Fibroblast of skin of right quadriceps (primary cell): Measurements from ENCODE around the gene EHBP1.
"Not testable (repeated sequence)": the region's sequence is repeated elsewhere in the genome, so short reads cannot be mapped to it uniquely, and the experiment has no call there.

Experiments
- DNase-seq: peaks from one replicate; pipeline ENCODE4 v3.0.0-alpha.2; 2013

The EHBP1 gene

DNA sequence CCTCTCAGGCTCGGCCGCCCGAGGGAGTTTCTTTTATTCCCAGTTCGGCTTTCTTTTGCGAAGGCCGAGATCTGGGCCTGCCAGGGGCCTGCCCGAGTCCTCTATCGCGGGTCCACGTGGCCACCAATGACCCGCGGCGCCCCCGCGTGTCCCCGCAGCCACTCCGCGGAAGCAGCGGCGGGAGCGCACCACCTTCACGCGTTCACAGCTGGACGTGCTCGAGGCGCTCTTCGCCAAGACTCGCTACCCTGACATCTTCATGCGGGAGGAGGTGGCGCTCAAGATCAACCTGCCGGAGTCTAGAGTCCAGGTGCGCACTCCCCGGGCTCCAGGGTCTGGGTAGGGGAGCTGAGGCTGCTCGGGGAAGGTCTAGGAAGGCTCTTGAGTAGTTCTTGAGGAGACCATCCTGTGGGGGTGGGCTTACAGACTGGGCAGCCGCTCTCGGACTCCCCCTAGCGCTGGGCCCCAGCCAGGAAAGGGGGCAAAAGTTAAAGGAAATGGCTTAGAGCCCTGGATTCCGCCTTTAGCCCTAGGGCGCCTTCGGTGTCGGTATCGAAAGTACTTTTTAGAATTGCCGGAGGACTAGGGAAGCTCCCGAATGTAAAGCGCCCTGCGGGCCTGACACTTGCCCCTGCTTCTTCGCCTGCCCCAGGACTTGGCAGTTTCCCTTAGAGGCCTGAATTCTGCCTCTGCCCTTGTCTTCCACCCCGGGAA is 348.5 kb downstream of the EHBP1 start:
- no peak for DNase-seq

- no peak for DNase-seq
These were observed 349.3 kb downstream of the EHBP1 start for GRCh38 chr2:63054841-63055225.

DNA sequence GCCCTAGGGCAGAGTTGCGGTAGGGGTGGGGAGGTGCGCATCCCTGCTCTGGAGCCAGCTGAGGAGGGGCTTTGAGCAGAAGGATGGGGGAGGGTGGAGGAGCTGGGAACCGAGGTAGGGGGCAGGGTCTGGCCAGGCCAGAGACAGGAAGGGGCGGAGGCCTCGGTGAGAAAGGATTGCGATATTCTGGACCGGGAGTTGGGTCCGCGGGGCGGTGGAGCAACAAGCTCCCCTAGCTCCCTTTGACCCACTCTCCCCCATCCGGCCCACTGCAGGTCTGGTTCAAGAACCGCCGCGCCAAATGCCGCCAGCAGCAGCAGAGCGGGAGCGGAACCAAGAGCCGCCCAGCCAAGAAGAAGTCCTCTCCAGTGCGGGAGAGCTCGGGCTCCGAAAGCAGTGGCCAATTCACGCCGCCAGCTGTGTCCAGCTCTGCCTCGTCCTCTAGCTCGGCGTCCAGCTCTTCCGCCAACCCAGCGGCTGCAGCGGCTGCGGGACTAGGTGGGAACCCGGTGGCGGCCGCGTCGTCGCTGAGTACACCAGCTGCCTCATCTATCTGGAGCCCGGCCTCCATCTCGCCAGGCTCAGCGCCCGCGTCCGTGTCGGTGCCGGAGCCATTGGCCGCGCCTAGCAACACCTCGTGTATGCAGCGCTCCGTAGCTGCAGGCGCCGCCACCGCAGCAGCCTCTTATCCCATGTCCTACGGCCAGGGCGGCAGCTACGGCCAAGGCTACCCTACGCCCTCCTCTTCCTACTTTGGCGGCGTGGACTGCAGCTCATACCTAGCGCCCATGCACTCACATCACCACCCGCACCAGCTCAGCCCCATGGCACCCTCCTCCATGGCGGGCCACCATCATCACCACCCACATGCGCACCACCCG is 350.0 kb downstream of the EHBP1 start:
- no peak for DNase-seq

GRCh38 chr2:63056107-63057050 is 350.9 kb downstream of the EHBP1 start:
- DNase-seq: no peak

GRCh38 chr2:63057249-63058143 is 352.0 kb downstream of the EHBP1 start:
- DNase-seq: no peak

DNA sequence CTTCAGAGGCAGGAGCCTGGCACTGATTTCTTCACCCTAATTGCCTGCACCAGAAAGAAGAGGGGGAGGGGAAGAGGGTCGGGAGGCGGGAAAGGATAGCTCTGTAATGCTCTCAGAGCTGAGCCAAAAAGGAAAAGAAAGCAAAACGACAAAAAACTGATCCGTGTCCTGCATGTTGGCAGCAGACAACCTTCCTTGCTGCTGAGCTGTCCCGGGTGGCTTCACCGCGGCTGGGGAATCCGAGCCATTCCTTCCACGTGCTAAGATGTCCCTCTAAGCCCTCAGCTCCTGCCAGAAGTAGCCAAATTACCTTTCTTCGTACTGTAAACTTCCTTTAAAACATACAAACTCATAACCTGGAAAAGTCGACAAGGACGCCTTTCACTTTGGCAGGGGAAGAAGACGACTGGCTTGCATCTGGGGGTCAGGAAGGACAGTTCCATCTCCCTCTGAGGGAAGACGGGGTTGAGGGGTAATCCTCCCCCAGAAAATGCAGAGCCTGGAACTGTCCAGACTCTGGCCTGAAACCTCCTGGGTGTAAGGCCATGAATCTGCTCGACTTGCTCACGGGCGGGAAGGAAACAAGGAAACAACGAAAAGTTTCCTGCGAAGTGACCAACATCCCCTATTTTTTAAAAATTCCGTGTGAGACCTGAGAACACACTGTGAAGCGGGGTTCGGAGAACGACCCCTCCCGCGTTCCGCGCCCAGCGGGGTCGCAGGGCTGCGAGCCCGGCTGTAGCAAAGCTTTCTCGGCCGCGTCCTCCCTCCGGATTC is 352.8 kb downstream of the EHBP1 start:
- no peak for DNase-seq

- no peak for DNase-seq
These were observed 353.6 kb downstream of the EHBP1 start for GRCh38 chr2:63058921-63059792.

- DNase-seq: no peak
These were observed 354.4 kb downstream of the EHBP1 start for GRCh38 chr2:63059793-63060471.

GRCh38 chr2:63060472-63060991 is 355.0 kb downstream of the EHBP1 start:
- no peak for DNase-seq

DNA sequence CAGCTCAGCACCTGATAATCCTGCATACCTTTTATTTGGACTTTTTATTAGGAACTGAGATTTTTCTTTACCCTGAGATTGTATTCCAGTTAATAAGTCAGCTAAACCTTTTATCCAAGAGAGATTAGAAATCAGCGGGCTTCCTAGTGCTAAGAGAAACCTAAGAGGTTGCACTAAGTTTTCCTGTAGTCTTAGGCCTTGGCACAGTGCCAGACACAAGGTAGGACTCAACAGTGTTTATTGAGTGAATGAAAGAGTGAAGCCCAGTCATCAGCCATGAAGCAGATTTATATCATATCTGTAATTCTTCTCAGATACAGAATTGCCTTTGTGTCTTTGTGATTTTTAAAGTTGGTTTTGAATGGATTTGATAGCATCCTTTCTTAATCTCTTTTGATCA is 358.7 kb downstream of the EHBP1 start:
- no peak for DNase-seq

DNA sequence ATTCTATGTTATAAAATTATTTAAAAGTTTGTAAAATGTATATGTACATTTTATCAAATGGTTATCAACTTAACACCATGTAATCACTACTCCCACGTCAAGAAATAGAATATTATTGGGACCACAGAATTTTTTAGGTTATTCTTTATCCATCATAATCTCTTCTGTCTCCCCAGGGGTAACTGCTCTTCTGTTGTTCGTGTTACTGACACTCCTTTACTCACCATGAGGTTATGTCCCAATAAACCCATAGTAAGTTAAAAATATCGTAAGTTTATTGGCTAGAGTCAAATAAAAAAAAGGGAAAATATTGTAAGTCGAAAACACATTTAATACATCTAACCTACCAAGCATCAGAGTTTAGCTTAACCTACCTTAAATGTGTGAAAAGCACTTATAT is 359.1 kb downstream of the EHBP1 start:
- no peak for DNase-seq

DNA sequence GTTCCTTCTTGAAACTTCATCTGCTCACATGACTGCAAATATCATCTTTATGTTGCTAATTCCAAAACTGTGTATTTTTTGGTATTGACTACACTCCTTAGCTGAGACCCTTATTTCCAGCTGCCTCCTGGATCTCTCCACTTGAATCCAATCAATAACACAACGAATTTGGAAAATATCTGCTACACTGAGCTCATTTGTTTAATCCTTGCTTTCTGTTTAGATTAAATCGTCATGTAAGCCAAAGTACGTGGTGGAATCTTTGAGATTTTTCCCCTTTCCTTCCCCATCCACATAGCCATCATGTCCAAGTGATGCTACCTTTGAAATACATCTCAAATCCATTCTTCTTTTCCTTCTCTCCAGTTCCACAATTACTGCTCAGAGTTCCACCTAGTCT is 360.8 kb downstream of the EHBP1 start:
- no peak for DNase-seq

- no peak for DNase-seq
These were observed 361.3 kb downstream of the EHBP1 start for GRCh38 chr2:63066838-63067237.

GRCh38 chr2:63071664-63072063 is 366.2 kb downstream of the EHBP1 start:
- DNase-seq: no peak

GRCh38 chr2:63073994-63074393 is 368.5 kb downstream of the EHBP1 start:
- DNase-seq: no peak

- DNase-seq: not testable (repeated sequence)
These were observed 368.9 kb downstream of the EHBP1 start for GRCh38 chr2:63074399-63074798.

- DNase-seq: no peak
These were observed 373.5 kb downstream of the EHBP1 start for GRCh38 chr2:63078852-63079606.

DNA sequence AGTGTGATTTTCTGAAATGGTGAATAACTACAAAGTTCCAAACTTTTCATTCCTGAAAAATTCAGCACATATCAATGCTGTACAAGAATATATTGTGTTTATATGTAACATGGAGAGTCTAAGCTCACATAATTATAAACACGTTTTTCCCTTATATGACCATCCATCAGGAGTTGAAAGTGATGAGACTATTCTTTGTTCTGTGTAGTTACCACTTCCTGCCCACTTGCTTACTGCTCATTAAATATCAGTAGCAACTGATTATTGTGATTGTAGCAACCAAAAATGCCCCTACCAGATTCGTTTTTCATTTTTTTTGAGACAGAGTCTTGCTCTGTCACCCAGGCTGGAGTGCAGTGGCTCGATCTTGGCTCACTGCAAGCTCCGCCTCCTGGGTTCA is 375.9 kb downstream of the EHBP1 start:
- DNase-seq: no peak

DNA sequence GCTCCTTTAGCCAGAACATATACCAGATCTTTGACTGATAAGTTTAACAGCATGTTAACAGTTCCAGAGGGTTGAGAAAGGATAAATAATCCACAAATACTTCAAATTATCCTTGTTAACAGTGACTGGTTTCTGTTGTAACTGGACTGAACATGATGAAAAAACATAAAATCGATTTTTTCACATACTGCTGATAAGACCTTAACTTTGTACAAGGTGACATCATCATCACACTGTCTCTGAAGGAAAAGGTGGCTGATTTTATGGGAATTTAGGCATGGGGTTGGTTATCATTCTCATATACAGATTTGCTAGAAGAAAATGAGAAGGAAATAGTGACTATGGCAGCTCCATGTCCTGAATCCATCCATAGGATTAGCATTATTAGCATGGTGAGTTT is 381.2 kb downstream of the EHBP1 start:
- no peak for DNase-seq
